C4-2B (cell line): ENCODE results near the gene EMX2.

Experiments used
- ZFX ChIP-seq: fragments of 450-650 bp; IDR thresholded peaks from 2 replicates; pipeline ENCODE4 v1.6.1; 2017
- TF ChIP-seq, protein P1 (sequence below): fragments of 450-650 bp; conservative IDR thresholded peaks from 2 replicates; pipeline ENCODE4 v1.5.1; 2017; ENCODE audit warnings: mild to moderate bottlenecking

GRCh38 chr10:117552156-117552631 is 9.6 kb downstream of the EMX2 start:
- TF ChIP-seq, protein P1, sequence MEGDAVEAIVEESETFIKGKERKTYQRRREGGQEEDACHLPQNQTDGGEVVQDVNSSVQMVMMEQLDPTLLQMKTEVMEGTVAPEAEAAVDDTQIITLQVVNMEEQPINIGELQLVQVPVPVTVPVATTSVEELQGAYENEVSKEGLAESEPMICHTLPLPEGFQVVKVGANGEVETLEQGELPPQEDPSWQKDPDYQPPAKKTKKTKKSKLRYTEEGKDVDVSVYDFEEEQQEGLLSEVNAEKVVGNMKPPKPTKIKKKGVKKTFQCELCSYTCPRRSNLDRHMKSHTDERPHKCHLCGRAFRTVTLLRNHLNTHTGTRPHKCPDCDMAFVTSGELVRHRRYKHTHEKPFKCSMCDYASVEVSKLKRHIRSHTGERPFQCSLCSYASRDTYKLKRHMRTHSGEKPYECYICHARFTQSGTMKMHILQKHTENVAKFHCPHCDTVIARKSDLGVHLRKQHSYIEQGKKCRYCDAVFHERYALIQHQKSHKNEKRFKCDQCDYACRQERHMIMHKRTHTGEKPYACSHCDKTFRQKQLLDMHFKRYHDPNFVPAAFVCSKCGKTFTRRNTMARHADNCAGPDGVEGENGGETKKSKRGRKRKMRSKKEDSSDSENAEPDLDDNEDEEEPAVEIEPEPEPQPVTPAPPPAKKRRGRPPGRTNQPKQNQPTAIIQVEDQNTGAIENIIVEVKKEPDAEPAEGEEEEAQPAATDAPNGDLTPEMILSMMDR: no peak
- TF ChIP-seq ZFX: no peak
